Brain microvascular endothelial cell (primary cell): ENCODE results near the gene TXNL4B.

Experiments used
- DNase-seq: peaks from one replicate; pipeline ENCODE4 v3.0.0-alpha.2; 2020
- H3K27ac ChIP-seq: fragments of 250-450 bp; sonication (Bioruptor Pico); 2 replicates; pipeline ENCODE4 v1.5.1; 2020; ENCODE audit warnings: mild to moderate bottlenecking, moderate library complexity
- H3K27me3 ChIP-seq: fragments of 250-450 bp; sonication (Bioruptor Pico); replicated peaks from 2 replicates; pipeline ENCODE4 v1.5.1; 2020; ENCODE audit warnings: mild to moderate bottlenecking
- H3K36me3 ChIP-seq: fragments of 250-450 bp; sonication (Bioruptor Pico); replicated peaks from 2 replicates; pipeline ENCODE4 v1.5.1; 2020; ENCODE audit warnings: mild to moderate bottlenecking
- H3K4me3 ChIP-seq: 2 replicates; pipeline ENCODE4 v1.5.1; 2011; ENCODE audit warnings: low read depth, mild to moderate bottlenecking, control low read depth, low read length, moderate library complexity
- CTCF ChIP-seq: IDR thresholded peaks from 2 replicates; pipeline ENCODE4 v1.5.1; 2011; ENCODE audit warnings: low read depth, mild to moderate bottlenecking, moderate library complexity, low read length, control low read depth, inconsistent platforms; ENCODE audit errors: missing control alignments
- in situ Hi-C: cut with HindIII; loops from 2 replicates; pipeline ENCODE4 v1.10.0; 2017; ENCODE audit warnings: low sequenced_read_pairs, low pct_ligation_motif_present

TXNL4B gene

GRCh38 chr16:72111657-72112451 lies 18.4 kb upstream of the TXNL4B start:
- Histone ChIP-seq H3K27me3 (no peaks in the 10 kb centered on the region), H3K36me3 (peaks cover 61% of the 10 kb centered on the region), H3K27ac (no peak overlapping the region), H3K4me3 (no peak overlapping the region)
- in situ Hi-C loops = no loop called here
- TF ChIP-seq CTCF = no peak
- no peak for DNase-seq

- Histone ChIP-seq H3K4me3 (no peak overlapping the region), H3K27me3 (no peaks in the 10 kb centered on the region), H3K36me3 (peaks cover 68% of the 10 kb centered on the region), H3K27ac (no peak overlapping the region)
- DNase-seq = no peak
- in situ Hi-C loops = no loop called here
- no peak for TF ChIP-seq CTCF
Observed at GRCh38 chr16:72110662-72111615, 17.5 kb upstream of the TXNL4B start.

- no peak for TF ChIP-seq CTCF
- Histone ChIP-seq H3K27ac (no peak overlapping the region), H3K36me3 (peaks cover 77% of the 10 kb centered on the region), H3K27me3 (no peaks in the 10 kb centered on the region), H3K4me3 (no peak overlapping the region)
- in situ Hi-C loops = no loop called here
- DNase-seq = no peak
Observed at GRCh38 chr16:72109966-72110530, 16.6 kb upstream of the TXNL4B start.

GRCh38 chr16:72109300-72109699 lies 15.9 kb upstream of the TXNL4B start:
- Histone ChIP-seq H3K27ac (no peak overlapping the region), H3K27me3 (no peaks in the 10 kb centered on the region), H3K36me3 (peaks cover 84% of the 10 kb centered on the region), H3K4me3 (no peak overlapping the region)
- no peak for TF ChIP-seq CTCF
- no peak for DNase-seq
- in situ Hi-C loops = no loop called here

GRCh38 chr16:72108353-72109102 lies 15.1 kb upstream of the TXNL4B start:
- in situ Hi-C loops = no loop called here
- H3K4me3 ChIP-seq = no peak overlapping the region
- no peak for DNase-seq
- peaks cover 91% of the 10 kb centered on the region for H3K36me3 ChIP-seq
- no peak overlapping the region for H3K27ac ChIP-seq
- TF ChIP-seq CTCF = no peak
- H3K27me3 ChIP-seq = no peaks in the 10 kb centered on the region
